Measurements from ENCODE around the gene KCNC4. TPM values are rescaled to one million over a fixed set of nuclear protein-coding genes. Genes with fewer than 3 reads are reported as not detected.

The KCNC4 gene
- polyA plus RNA-seq, 1 donor from 2014 or later: 0.57 TPM

DNA sequence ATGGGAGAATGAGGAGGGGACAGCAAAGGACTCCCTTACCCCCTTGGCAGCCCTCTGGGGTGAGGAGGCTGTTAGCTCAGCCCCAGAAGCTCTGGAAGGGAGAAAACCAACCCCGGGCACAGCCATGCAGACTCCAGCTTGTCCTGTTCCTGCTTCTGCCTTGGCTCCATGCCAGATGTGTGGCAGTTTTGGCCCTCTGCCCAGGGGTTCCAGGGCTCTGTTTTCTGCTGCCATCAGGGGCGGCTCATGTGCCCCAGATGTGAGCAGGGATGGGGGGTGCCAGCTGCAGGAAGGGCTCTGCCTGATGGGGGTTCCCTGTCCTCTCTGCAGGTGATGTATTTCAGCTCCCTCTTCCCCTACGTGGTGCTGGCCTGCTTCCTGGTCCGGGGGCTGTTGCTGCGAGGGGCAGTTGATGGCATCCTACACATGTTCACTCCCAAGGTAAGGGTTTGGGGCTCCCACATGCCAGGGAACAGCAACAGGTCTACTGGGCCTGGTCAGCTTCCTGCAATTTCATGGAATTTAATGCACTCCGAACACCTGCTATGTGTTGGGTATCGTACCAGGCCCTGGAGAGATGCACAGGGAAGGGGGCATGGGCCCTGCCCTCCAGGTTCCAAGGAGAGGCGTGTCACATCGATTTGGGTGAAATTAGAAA lies 33.7 kb upstream of the KCNC4 start:
- Histone ChIP-seq H3K9me2 (ENCODE audit: insufficient read depth, low read length) (no peaks in the 10 kb centered on the region), H2AFZ (ENCODE audit: low read depth, low read length) (no peak overlapping the region), H3K36me3 (ENCODE audit: insufficient read depth, low read length) (no peaks in the 10 kb centered on the region), H3K9ac (ENCODE audit: low read length) (no peak overlapping the region), H3F3A (ENCODE audit: insufficient read depth, low read length, poor library complexity, severe bottlenecking) (no peaks in the 10 kb centered on the region), H3K4me2 (ENCODE audit: low read length) (no peak overlapping the region), H4K20me1 (ENCODE audit: insufficient read depth) (no peaks in the 10 kb centered on the region), H3K79me2 (replicated peaks; ENCODE audit: insufficient read depth, low read length) (no peaks in the 10 kb centered on the region), H3K4me3 (ENCODE audit: low read length) (no peak overlapping the region), H3K9me3 (ENCODE audit: low read length) (no peaks in the 10 kb centered on the region), H3K27ac (ENCODE audit: low read length) (no peak overlapping the region), H3K27me3 (ENCODE audit: insufficient read depth, low read depth, low read length) (no peaks in the 10 kb centered on the region)
- TF ChIP-seq MXI1 (conservative IDR thresholded peaks at IDR 0.05; ENCODE audit: poor library complexity, severe bottlenecking): no peak
- no peak for TF ChIP-seq EZH2 (IDR thresholded peaks at IDR 0.05; ENCODE audit: borderline replicate concordance, insufficient read depth, low read length, poor library complexity, severe bottlenecking)
- TF ChIP-seq, protein P1, sequence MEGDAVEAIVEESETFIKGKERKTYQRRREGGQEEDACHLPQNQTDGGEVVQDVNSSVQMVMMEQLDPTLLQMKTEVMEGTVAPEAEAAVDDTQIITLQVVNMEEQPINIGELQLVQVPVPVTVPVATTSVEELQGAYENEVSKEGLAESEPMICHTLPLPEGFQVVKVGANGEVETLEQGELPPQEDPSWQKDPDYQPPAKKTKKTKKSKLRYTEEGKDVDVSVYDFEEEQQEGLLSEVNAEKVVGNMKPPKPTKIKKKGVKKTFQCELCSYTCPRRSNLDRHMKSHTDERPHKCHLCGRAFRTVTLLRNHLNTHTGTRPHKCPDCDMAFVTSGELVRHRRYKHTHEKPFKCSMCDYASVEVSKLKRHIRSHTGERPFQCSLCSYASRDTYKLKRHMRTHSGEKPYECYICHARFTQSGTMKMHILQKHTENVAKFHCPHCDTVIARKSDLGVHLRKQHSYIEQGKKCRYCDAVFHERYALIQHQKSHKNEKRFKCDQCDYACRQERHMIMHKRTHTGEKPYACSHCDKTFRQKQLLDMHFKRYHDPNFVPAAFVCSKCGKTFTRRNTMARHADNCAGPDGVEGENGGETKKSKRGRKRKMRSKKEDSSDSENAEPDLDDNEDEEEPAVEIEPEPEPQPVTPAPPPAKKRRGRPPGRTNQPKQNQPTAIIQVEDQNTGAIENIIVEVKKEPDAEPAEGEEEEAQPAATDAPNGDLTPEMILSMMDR (IDR thresholded peaks at IDR 0.05; ENCODE audit: poor library complexity, severe bottlenecking): no peak
- TF ChIP-seq, protein P2, sequence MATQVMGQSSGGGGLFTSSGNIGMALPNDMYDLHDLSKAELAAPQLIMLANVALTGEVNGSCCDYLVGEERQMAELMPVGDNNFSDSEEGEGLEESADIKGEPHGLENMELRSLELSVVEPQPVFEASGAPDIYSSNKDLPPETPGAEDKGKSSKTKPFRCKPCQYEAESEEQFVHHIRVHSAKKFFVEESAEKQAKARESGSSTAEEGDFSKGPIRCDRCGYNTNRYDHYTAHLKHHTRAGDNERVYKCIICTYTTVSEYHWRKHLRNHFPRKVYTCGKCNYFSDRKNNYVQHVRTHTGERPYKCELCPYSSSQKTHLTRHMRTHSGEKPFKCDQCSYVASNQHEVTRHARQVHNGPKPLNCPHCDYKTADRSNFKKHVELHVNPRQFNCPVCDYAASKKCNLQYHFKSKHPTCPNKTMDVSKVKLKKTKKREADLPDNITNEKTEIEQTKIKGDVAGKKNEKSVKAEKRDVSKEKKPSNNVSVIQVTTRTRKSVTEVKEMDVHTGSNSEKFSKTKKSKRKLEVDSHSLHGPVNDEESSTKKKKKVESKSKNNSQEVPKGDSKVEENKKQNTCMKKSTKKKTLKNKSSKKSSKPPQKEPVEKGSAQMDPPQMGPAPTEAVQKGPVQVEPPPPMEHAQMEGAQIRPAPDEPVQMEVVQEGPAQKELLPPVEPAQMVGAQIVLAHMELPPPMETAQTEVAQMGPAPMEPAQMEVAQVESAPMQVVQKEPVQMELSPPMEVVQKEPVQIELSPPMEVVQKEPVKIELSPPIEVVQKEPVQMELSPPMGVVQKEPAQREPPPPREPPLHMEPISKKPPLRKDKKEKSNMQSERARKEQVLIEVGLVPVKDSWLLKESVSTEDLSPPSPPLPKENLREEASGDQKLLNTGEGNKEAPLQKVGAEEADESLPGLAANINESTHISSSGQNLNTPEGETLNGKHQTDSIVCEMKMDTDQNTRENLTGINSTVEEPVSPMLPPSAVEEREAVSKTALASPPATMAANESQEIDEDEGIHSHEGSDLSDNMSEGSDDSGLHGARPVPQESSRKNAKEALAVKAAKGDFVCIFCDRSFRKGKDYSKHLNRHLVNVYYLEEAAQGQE (IDR thresholded peaks at IDR 0.05; ENCODE audit: borderline replicate concordance): no peak
- no peak for TF ChIP-seq EP300 (conservative IDR thresholded peaks at IDR 0.05; ENCODE audit: poor library complexity, severe bottlenecking)
- TF ChIP-seq SMC3 (conservative IDR thresholded peaks at IDR 0.05; ENCODE audit: poor library complexity): no peak
- no peak for TF ChIP-seq POLR2AphosphoS5 (IDR thresholded peaks at IDR 0.05)

DNA sequence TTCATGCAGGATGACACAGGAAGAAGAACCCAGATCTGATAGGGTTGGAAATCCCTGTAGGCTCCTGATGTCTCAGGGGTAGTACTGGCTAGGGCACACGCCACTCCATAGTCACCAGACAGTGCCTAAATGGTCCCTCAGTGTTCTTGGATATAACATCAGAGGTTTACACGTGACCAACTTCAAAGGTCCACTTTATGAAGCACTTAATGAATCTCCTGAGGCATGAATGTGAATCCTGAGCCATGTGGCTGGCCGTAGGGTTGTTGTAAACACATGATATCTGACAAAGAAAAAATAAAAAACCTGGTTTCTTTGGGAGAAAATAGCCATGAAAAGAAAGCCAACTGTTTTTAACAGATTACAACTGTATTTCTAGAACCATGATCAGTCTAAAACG lies 32.3 kb upstream of the KCNC4 start:
- Histone ChIP-seq H3K79me2 (replicated peaks; ENCODE audit: insufficient read depth, low read length) (no peaks in the 10 kb centered on the region), H3K4me3 (ENCODE audit: low read length) (no peak overlapping the region), H4K20me1 (ENCODE audit: insufficient read depth) (no peaks in the 10 kb centered on the region), H3K4me2 (ENCODE audit: low read length) (no peak overlapping the region), H3K27me3 (ENCODE audit: insufficient read depth, low read depth, low read length) (no peaks in the 10 kb centered on the region), H3K27ac (ENCODE audit: low read length) (no peak overlapping the region), H2AFZ (ENCODE audit: low read depth, low read length) (no peak overlapping the region), H3K9ac (ENCODE audit: low read length) (no peak overlapping the region), H3K36me3 (ENCODE audit: insufficient read depth, low read length) (no peaks in the 10 kb centered on the region), H3K9me2 (ENCODE audit: insufficient read depth, low read length) (no peaks in the 10 kb centered on the region), H3K9me3 (ENCODE audit: low read length) (no peaks in the 10 kb centered on the region), H3F3A (ENCODE audit: insufficient read depth, low read length, poor library complexity, severe bottlenecking) (no peaks in the 10 kb centered on the region)
- TF ChIP-seq POLR2AphosphoS5 (IDR thresholded peaks at IDR 0.05) (no peak), SMC3 (conservative IDR thresholded peaks at IDR 0.05; ENCODE audit: poor library complexity) (no peak), EZH2 (IDR thresholded peaks at IDR 0.05; ENCODE audit: borderline replicate concordance, insufficient read depth, low read length, poor library complexity, severe bottlenecking) (no peak), MXI1 (conservative IDR thresholded peaks at IDR 0.05; ENCODE audit: poor library complexity, severe bottlenecking) (no peak), TAF1 (IDR thresholded peaks at IDR 0.05; ENCODE audit: low read depth) (no peak), RAD21 (conservative IDR thresholded peaks at IDR 0.05) (no peak), EP300 (conservative IDR thresholded peaks at IDR 0.05; ENCODE audit: poor library complexity, severe bottlenecking) (no peak)
- TF ChIP-seq, protein P1 (IDR thresholded peaks at IDR 0.05; ENCODE audit: poor library complexity, severe bottlenecking): no peak
- TF ChIP-seq, protein P2 (IDR thresholded peaks at IDR 0.05; ENCODE audit: borderline replicate concordance): no peak
